ENCODE data around the gene UBE2D2.

UBE2D2 gene

DNA sequence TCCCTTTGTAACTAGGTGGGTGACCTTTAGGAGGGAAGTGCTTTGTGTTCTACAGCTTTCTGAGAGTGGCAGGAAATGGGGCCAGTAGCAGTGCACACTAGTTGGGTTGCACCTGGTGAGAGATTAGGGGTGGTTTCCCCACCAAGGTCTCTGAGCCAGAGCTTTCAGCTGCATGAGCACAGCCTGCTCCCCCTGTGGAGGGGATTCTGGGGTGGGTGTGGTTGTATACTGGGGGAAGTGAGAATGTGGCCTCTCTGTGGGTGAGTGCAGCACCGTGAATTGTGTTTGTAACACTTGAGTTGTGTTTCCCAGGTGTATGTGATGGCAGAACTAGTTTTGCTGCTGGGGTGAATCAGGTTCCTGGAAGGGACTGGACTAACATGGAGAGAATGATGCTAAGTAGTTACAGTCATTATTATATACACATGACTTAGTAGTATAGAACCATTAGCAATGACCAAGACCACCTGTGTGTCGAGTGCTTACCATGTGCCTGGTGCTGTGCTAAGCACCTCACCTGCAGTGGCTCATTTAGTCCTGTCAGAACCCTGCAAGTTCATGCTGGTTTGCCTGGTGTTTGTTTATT is 75.2 kb downstream of the UBE2D2 start:
- peak; percentile 44 for DNase-seq (ENCODE audit: low read depth)

DNA sequence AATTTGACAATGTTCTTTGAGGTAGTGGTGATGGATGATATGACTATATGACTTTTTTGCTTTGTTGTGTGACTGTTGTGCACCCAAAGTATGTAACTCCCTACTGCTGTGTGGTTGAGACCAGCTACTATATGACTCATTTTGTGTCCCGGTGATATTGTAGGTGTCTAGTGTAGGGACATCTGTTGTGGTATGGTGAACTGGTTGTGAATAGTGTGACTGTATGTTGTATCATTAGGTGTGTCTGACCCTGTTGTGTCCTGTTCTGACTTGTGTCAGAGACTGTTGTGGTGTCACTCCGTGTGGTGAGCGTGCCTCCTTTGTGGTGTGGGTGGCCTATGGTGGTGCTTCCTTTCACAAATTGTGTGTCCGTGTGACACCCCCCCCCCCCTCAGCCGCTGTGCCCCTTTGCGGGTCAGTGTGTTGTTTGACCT is 75.9 kb downstream of the UBE2D2 start:
- DNase-seq (ENCODE audit: low read depth) = no peak

DNA sequence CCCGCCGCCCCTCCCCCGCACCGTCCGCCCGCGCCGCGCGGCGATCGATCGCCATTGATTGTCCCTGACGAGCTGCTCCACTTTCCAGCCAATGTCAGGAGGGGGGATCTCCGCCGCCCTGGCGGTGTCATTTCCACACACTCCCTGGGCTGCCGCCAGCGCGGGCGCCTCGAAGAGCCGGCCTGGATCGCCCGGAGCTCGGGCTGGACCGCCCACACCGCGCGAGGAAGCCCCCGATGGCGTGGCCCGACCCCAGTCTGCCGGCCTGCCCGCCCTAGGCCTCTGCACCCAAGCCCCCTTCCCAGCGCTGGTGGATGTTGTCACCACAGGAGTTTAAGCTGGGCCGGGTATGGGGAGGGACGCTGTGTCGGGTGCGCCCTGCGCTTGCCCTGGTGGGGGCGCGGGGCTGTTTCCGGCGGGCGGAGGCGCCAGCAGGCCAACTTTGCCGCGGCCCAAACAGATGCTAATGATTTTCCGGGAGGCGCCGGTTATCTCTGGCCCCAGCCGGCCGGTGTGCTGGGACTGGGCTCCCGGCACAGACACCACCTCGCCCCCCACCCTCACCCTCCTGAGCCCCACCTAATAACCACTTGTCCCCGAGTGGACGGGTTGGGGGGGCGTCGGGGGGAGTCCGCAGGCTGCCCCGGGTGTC is 76.4 kb downstream of the UBE2D2 start:
- no peak for DNase-seq (ENCODE audit: low read depth)

DNA sequence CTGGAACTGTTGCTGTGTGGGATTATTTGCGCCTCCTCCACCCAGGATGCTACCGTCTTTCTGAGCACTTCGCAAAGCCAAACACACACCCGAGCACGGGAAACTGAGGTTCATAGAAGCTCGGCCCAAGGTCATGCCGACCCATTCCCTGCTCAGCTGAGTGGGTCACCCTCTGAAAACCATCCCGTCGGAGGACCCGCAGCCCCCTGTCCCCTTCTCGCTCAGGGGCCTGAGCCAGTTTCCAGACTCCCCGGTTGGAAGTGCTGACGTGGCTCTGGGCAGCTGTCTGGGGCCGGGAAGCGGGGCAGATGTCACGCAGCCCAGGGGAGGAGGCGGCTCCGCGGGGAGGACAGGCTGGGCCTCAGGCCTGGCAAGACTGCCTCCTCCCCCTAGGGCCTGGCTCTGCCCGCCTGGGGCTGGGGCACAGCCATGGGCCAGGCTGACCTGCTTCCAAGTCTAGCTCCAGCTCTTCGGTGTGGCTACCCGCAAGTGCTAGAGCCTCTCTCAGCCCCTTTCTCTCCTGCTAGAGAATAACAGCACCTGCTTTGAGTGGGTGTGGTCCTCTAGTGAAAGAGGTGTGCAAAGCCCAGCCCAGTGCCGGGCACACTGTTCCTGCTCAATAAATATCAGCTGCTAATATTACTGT is 77.1 kb downstream of the UBE2D2 start:
- no peak for DNase-seq (ENCODE audit: low read depth)

DNA sequence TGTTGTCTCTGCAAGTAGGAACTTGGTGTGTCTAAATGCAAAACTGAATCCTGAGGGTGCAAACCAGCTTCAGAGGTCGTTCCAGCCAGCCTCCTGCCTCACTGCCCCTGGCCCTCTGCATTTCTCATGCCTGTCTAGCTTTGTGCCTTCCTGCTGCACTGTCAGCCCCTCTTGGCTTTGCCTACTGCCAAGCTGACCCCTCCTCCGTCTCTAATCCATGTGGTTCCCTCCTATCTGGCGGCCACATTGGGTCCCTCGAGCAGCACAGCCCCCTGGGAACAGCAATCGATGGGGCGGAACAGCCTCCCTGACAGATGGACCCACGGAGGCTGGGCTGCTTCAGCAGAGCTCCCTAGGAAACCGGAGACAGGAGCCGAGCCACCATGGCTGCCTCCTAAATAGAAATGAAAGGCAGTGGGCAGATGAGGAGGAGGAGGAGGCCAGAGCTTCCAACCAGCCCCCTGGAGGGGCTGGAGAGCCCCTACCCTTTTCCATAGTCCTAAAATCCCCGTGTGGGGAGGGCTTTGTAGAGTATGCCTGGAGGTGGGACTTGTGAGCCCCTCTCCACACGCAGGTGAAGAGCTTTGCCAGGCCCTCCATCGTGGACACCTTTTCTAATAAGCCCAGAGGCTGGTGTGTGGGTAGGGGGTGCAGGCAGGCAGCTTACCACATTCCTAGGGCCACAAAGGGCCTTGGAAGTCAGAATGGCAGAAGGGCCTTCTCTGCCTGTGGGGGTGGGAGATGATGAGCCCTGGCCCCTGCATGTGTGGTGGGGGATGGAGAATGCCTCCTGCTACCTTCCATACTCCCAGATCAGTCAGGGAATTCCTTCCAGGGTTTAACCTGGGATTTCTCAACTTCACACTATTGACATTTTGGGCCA is 77.8 kb downstream of the UBE2D2 start:
- DNase-seq (ENCODE audit: low read depth) = no peak

DNA sequence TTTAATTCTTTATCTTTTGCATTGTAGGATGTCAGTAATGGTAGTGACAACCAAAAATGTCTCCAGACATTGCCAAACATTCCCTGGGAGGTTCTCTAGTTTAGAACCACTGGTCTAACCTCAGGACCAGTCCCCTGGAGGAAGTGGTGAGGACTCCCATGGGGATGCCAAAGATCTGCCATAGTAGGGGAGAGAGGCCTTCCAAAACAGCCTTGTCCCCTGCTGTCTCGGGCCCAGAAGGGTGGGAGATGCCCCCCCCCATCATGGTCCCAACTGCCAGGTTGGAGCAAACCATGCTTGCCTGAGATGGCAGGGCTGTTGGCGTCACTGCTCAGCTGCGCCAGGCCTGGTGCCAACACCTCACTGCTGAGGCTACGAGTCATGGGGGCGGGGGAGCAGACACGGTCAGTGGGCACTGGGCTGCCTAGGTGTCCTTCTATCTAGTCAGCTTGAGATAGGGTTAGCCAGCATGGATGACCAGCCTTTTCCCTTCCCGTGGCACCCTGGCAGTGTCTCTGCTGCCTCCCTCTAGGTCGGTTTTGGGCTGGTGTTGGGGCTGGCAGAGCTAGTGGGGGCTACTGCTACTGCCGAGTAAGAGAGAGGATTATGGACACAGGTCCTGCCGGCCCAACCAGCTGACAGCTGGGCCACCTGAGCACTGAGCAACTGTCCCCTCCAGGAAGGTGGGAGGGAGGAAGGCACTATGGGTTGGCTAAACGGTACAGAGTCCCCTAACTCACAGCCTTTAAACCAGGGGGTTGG is 78.7 kb downstream of the UBE2D2 start:
- no peak for DNase-seq (ENCODE audit: low read depth)

DNA sequence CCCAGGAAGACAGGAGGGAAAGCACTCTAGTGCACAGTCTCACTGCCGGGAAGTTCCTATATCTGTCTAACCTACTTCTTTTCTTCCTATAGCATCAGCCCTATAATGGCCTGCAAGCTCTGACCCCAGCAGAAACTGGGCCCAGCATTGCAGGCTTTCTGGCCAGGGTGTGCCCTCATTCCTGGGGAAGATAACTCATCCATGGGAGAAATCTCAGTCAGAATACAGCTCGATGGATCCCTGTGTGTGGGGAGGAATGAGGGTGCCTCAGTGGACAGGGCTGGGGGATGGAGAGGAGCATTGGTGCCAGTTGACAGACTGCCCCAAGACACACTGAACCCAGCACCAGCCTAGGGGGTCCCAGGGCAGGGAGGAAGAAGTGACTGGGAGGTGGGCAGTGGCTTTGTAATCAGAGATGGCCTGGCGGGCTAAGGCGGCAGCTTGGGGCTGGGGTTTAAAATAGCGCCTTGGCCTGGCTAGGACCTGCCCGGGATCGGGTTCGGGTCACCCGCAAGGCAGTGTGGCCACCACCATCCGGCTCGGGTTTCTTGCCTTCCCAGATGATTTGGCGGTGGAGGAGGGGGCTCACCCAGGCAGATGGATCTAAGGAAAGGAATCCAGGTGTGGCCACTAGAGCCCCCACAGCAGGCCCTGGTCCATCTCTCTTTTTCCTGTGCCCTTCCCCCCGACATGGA is 79.4 kb downstream of the UBE2D2 start:
- no peak for DNase-seq (ENCODE audit: low read depth)

DNA sequence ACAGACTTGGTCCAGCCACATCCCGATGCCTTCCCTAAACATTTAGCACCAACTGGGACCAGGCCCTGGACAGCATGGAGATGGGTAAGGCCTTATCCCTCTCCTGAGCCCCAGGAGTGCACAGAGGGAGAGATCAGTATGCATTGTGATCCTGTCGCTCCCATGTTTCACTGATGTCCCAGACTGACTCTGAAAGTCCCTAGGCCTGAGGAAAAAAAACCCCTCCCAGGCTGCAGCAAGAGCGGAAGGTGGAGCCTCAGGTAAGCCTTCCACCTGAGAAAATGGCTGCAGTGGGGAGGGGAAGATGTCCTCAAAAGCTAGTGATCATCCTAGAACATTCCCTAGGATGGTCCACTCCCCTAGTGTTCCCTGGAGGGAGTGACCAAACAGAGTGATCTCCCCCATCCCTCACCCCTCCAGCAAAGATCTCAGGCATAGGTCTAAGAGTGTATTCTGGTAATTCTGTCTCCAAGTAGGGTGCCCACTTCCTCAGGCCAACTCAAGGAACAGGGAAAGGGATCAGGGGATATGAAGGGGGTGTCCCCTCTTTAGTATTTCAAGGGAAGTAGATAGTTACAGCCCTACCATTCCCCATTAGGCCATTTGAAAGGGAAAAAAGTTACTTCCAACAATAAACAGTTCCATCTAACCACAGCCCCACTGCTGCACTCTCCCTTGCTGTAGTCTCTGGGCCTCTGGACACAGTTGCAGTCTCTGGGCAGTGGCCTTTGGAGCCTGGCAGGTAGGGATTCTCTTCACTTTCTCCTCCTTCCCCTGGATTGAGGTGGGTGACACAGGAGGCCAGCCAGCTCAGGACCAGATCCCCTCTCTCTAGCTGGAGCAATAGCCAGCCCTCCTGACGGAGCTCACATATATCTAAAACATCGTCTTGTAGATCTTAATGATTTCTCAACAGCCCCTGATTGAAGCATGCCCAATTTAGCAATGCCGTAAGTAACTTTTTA is 80.3 kb downstream of the UBE2D2 start:
- no peak for DNase-seq (ENCODE audit: low read depth)

DNA sequence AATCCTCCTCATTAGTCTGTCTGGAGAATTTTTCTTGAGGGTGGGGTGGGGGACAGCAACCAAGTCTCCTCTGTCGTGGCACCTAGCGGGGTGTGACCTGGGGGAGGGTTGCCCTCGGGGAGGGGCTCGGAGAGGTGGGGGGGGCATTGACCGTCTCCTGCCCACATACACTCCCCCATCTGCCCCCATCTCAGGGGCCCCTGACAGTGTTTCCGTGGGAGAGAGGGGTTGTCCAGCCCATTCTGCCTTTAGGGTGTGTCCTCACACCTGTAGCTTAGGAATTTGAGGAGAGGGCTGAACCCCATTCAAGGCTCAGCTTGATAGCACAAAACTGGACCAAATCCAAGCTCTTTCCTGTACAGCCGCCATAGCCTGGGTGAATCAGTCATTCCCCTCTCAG is 81.1 kb downstream of the UBE2D2 start:
- no peak for DNase-seq (ENCODE audit: low read depth)

DNA sequence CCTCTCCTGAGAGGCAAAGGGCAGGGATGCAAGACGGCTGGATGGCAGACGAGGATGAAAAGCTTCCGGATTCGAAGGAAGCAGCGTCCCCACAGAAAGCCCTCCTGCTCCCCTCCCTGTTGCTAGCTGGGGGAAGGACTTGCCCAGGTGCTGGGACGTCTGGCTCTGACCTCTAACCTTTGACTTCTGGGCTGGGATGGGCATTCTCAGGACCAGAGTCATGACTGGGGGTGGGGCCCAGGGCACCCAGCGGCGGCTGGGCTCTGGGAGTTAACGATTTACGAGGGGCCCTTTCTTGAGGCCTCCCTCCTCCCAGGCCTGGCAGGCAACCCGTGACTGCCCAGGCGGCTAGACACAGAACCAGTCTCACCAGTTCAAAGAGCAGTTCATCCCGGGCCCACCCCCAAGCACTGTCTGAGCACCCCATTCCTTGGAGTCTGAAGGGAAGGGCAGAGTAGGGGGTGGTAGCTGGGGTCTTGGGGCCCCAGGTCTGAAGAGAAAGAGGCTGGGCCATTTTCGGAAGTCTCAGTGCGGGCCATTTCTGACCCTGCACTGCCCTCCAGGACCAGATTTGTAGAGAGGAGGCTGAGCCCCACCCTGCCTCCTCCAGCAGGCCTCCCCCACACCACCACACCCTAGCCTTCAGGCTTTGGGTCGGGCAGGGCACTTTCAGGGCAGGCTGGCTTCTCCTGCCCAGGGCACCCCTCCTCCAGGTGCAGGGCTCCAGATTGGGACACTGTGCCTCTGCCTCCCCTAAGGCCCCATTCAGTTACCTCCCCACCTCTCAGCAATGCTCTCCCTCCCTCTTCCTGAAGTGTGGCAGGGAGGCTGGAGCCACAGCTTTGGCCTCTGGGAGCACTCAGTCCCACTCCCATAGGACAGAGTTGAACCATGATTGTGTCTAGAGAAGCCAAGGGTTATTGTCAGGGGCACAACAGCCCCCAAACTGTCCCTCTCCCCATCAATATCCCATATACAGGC is 82.0 kb downstream of the UBE2D2 start:
- no peak for DNase-seq (ENCODE audit: low read depth)

DNA sequence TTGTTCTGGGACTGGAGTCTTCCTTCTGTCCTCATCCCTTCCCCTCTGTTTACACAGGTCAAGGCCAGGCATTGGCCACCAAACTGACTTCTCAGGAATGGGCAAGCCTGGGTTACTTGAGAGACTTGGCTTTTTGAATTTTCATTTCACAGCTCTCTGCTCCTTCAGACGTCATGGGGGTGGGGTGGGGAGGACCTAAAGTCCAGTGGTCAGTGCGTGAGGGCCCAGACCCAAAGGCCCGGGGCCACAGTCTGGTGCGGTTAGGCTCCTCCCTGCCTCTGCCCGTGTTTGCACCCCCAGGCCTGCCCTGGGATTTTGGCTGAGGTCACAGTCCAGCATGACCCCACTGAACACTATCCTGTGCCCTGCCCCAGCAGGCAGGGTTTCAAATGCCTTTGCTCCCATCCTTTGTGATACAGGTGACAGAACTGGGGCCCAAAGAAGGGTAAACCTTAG is 82.9 kb downstream of the UBE2D2 start:
- DNase-seq (ENCODE audit: low read depth) = no peak

DNA sequence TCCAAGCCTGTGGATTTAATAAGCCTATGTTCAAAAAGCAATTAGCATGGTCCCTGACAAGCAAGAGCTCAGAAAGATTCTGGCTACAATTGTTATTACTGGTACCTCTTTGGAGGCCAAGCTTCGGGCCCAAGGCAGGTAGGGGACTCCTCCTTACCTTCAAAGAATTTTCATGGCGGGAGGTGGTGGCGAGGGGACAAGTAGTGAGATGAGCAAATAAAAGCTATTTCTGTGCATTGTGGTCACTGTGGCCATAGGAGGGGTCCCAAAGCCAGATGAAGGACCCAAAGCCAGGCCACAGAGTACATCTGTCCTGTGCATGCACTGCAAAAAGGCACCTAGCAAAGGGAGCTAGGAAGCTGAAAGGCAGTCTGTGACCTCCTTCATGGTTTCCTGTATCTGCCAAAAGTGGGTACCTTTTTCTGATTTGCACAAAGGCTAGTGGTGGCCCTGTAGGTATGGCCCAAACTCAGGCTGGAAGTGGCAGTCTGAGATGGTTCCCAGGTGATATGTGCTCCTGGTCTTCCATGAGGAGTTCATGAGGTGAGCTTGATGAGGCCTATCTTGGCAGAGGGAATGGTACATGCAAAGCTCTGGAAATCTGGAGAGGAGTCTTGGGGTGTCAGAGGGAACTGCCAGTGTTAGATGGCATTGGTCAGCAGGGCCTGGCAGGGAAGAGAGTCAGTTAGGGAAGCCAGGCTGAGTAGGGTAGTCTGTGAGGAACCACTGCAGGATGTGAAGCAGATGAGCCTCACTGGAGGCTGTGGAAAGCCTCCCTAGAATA is 83.7 kb downstream of the UBE2D2 start:
- DNase-seq (ENCODE audit: low read depth) = no peak

DNA sequence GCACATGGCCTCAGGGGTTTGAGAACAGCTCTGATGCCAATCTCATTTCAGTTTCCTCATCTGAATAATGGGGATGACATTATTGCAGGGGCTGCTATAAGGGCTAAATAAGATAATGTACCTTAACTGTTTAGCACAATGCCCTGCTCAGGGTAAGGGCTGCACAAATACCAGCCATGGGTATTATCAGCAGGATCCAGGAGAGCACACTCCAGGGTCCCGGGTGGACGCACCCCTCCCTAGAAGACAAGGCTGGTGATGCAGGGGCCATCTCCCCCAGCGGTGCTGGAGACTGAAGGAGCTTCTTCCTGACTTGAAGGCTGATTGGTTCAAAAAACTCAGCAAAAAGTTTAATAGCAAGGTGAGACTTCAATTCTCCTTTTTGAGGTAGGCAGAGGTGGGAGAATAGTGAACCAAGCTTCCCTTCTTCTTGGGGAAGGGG is 84.3 kb downstream of the UBE2D2 start:
- no peak for DNase-seq (ENCODE audit: low read depth)

DNA sequence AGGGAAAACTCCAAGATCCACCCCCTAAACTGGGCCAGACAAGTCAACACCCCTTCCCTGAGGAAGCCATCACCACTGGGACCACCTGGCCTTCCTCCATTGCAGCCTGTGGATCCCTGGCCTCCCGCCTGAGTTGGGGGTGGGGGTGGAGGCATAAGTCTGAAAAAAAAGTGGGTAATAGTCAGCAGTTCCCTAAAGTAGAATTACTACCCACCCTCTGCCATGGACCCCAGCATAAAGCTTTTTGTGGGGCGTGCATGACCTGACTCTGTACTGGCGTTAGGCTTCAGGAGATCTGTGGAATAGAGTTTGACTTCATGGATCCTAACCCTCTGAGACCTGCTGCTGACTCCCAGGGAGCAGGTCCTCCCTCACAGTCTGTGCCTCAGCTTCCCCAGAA is 85.0 kb downstream of the UBE2D2 start:
- DNase-seq (ENCODE audit: low read depth) = no peak

DNA sequence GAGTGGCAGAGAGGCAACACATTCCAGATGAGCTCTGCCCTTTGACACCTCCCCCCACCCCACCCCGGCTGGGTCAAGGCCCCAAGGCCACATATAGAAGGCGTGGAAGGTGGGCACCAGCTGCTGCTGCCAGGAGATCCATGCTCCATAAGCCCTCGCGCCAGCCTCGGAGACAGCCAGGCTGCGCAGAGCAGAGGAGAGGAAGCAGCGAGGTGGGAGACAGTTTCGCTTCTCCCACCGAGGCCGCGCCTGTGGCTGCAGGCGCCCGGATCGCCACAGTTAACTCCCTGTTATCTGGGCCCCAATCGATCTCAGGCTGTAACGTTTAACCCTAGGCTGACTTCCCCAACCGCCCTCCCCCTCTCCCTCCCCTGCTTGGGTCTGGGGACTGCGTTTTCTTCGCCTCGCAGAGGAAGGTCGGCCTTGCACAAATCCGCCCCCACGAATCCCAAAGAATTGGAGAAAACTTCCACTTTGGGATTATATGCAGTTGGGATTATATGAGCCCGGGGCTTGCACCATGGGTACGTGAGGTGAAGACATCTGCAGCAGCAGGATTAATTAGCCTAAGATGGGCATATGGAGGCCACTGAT is 85.9 kb downstream of the UBE2D2 start:
- DNase-seq (ENCODE audit: low read depth) = no peak

DNA sequence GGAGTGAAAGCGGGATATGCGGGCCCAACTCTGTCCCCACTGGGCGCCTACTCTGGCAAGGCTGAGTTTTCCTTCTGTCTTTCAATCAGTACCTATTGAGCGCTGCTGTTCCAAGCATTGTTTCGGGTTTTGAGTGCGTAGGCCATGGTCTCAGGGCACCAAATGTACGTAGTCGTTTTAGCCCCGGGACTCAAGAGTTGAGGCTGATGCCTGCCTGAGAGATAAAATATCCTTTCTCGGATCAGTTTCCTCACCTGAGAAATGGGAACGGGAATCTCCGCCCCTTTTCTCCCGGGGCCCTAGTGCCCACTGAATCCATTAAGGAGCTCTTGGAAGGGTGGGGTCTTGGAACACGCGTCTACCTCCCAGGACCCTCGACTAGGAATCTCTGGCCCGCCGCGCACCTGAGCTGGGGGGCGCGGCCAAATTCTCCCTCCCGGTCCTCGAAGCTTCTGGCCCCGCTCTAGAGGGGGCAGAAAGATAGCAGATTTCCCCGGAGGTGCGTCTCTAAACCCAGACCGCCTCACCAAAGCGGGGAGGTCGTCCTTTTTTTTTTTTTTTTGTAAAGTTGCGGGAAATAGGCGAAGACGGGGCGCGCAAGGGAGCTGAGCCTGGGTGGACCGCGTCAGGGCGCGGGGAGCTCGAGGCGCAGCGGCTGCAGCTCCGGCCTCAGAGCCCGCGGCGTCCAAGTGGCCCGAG is 86.5 kb downstream of the UBE2D2 start:
- no peak for DNase-seq (ENCODE audit: low read depth)
